ENCODE results near the gene VMAC.

Gene VMAC

GRCh38 chr19:5932609-5933262 is 28.1 kb downstream of the VMAC start:
- DNase-seq = no peak

GRCh38 chr19:5933391-5934068 is 28.9 kb downstream of the VMAC start:
- DNase-seq = no peak

- no peak for DNase-seq
Observed at GRCh38 chr19:5934069-5934401, 29.4 kb downstream of the VMAC start.

- DNase-seq = no peak
Observed at GRCh38 chr19:5934774-5935472, 30.3 kb downstream of the VMAC start.

- no peak for DNase-seq
Observed at GRCh38 chr19:5935473-5936291, 31.0 kb downstream of the VMAC start.

DNA sequence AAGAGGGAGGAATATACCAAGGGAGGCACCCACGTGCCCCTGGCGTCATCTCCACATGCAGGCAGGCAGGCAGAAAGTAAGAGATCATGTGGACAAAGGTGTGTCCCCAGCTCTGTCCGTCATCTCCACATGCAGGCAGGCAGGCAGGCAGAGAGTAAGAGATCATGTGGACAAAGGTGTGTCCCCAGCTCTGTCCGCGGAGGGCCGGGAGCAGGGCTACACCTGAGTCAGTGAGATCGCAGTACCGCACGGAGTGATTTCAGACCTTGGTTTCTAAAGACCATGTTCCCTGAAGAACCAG is 31.6 kb downstream of the VMAC start:
- no peak for DNase-seq

DNA sequence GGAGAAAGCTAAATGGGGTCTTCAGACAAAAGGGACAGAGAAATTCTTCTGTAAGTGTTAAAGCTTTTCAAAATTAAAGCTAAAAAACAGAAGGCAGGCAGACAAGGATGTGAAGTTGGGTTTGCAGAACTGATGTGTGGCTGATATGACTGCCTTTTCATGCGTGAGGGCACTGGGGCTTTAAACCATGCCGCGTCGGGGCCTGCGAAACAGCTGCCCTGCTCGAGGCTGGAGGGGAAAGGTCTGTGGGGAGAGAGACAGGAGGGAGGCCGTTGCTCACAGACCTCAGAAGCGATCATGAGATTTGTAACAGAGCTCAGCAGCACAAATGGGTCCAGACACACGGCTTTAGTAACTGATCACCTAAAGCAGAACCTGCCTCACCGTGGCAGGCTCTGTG is 32.9 kb downstream of the VMAC start:
- DNase-seq = no peak

DNA sequence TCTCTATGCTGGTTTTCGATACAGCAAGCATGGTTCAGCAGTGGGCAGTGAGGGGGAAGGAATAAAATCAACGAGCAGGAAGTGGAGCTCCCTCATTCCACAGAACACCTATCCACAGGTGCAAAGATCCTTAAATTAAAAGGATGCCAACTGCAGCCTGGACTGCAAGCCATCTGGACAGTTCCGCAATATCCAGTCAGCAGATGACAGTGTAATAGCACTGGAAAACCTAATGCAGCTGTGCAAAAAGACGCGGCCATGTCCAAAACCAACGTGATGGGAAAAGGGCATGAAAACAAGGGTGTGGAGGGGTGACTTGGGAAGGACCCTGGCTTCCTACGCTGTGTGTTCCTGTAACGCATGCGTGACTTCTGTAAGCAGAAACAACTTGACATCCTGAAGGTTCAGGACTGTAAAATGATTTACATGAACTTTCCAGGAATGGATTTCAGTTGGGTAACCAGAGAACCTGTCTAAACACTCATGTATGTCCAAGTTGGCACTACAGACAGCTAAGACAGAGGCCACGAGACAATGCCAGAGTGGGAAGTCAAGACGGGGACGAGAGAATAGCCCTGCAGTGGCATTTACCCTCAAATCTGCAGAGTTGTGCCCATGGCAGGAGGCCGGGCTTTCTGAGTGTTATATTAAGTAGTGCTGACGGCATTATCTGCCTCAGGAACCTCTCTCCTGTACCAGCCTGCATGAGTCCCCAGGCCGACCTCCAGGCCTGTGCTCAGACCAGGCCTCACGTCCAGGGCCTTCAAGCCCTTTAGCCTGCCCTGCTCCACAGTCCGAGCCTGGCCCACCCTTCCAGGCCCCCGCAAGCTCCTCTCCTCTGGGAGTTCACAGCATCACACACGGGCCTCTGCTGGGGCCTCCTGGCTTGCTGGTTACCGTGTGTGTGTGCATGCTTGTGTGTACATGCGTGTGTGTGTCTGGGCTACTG is 35.9 kb downstream of the VMAC start:
- no peak for DNase-seq

DNA sequence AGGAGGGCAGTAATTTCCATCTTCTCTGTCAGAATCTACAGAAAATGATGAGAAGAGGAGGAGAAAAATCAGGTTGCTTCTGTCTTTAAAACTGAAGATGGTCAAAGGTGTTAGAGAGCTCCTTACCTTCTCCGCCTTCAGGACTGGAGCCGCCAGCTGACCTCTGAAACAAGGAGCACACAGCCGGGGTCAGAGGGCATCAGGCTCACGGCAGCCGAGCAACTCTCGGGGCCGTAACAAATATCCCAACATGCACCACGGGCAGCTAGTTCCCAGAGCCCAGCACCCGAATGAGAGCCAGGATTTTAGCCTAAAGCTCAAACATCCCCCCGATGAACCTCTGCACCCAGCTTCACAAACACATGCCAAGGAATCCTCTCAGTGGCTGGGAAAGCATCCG is 37.0 kb downstream of the VMAC start:
- no peak for DNase-seq

DNA sequence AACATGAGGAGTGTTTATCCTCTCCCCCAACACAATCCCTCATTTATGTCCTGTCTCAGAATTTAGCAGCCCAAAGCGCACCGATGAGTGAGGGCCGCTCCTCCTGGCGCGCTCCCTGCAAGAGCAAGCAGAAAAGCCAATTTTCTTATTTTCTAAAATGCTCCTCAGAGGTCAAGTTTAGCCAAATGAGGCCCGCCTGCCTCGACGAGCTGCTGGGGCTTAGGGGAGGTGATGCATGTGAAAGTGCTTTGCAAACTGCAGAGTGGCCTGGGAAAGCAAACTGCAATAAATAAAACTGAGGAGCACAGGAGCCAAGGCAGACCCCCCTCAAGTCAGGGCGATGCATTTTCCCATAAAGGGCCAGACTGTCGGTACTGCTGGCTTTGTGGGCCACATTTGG is 38.4 kb downstream of the VMAC start:
- DNase-seq = no peak

DNA sequence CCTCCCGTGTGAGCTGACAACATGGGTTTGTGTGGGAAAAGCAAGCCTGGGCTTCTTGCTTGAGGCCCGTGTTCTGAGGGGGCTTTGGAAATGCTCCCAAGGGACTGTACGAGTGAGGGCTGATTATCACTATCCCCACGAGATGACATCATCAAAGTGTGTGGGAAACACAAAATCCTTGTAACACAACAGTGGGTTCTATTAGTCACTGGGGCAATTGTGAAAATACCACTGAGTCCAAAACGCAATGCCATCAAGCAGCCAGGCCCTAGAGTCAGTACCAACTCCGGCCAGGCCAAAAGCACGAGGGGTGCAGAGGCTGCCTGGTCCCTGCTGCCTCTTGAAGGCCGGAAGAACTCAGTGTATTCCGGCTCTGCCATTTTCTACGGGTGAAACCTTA is 39.0 kb downstream of the VMAC start:
- DNase-seq = no peak

DNA sequence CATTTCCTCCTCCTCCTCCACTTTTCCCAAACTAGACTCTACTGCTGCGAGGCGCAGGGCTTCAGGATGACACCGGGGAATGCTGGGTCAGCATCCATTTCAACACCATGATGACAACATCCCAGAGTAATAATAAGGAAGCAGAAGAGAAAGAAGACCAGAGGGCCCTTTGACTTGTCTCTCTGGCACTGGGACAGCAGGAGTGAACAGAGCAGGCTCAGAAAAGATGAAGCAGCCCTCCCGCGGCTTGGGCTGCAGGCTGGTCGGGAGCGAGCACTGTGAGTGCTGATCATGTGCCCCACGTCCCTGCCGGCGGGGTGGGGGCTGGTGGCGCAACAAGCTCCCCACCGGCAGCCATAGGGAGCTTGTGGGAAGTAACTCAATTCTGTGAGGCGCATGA is 42.8 kb downstream of the VMAC start:
- no peak for DNase-seq

DNA sequence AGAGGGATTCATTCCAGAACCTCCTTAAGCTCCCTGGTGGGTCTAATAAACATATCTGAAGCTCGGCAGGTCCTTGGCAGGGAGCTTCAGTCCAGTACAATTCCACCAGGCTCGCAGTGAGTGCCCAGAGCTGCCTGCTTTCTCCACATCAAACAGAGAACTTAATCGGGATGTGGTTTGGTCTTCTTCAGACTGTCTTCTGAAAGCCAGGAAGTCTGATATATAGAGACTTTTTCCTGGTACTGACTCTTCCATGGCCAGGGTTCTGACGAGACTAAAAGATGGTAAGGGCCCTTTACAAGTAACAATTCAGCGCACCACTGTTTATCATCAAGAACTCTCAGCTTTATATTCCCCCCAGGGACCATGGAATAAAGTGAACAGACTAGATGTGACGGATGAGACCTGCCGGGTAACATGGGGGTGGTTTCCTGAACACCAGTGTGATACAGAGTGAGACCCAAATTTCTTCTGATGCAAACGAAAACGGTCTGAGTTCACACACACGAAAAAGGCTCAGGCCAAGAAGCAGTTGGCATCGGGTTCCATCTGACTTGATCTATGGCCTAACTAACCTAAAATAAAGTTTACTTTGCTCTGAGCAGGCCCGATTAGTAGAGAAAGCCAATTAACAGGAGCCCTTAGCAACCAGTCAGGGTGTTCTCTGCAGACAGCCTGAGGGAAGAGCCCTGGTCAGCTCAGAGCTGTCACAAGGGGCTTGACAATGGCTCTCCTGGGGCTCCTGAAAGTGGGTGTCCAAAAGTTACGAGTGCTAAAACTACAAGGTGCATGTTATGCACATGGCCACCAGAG is 44.3 kb downstream of the VMAC start:
- no peak for DNase-seq

DNA sequence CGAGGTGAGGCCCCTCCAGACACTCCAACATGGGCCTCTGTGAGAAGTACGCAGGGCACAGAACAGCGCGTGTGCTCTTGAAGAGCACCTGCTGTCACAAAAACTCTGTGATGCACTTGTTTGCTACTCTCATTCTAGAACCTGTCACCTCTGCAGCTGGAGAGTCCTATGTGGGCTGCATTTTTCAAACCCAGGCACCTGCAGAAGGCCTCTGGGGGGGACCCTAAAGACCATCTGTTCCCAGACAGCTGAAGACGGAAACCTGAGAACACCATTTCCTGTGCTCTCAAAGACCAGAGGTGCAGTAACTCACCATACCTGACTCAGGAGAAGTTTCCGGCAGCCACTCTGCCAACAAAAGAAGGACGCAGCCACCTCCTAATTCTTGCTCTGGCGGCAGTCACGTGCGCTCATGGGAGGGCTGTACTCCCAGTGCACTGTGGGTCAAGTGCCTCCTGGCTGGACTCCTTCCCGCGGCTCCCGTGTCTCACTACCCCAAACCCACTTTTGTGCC is 45.2 kb downstream of the VMAC start:
- no peak for DNase-seq

- no peak for DNase-seq
Observed at GRCh38 chr19:5950741-5951140, 46.1 kb downstream of the VMAC start.

- no peak for DNase-seq
Observed at GRCh38 chr19:5951338-5951861, 46.7 kb downstream of the VMAC start.

- DNase-seq = no peak
Observed at GRCh38 chr19:5952193-5953029, 47.7 kb downstream of the VMAC start.

GRCh38 chr19:5953030-5953589 is 48.4 kb downstream of the VMAC start:
- DNase-seq = no peak

DNA sequence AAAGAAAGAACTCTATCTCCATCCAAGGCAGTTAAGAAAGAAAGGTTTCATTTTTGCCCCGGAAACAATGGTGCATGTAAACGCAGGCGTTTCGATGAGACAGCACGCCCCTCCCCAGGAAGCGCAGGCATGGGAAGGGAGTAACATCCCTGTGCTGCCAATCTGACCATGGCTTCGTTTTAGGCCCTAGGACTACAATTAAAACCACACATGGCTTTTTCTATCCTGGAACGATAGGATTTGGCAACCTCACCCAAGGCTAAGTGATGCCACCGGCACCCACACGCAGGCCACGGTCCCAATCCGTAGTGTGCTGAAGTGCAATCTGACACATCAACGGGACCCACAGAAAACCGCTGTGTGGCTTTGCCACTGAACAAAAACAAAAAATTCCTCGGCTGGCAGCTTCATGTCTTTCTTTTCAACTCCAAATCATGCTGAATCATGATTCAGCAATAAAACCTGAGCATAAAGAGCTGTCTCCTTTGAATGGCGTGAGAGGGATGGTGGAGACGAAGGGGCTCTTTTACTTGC is 49.1 kb downstream of the VMAC start:
- DNase-seq = no peak

DNA sequence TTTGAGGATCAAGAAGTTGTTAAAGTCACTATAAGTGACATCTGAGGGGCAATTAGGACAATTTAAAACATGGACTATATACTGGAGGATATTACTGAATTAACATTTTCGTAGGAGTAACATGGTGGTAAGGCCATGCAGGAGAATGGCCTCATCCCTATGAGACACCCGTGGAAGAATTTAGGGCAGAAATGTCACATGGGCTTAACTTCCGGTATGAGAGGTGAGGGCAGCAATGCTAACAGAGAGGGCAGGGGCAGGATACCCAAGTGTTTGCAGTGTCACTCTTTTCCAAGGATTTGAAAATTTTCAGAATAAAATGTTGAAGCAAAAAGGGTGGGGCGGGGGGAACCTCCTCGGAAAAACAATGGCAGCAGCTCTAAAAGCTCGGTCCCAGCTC is 49.6 kb downstream of the VMAC start:
- DNase-seq = no peak
